GM12801 (cell line): ENCODE data around the gene HSPA9.

Source experiments
- TF ChIP-seq, protein P1 (sequence below): IDR thresholded peaks from one replicate; pipeline ENCODE4 v1.5.1; 2011; ENCODE audit warnings: control low read depth; ENCODE audit not compliant: insufficient read length; ENCODE audit errors: extremely low read depth

The HSPA9 gene

DNA sequence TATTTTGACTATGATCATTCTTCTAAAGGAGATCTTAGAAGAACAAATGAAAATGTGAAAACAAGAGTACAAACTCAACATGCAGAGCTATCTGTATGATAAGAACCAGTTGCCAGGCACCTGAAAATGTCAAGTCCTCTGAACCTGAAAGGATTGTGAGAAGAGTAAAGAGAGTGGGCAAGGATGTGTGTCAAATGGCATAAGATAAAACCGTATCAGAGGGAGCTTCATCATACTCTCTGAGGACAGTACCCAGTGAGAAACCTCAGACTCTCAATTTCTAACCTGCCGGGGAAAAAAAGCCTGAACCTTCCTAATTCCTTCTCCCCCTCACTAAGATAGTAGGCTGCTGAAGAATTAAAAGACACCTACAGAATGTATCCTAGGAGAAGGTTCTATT, 39.0 kb downstream of the HSPA9 start:
- TF ChIP-seq, protein P1, sequence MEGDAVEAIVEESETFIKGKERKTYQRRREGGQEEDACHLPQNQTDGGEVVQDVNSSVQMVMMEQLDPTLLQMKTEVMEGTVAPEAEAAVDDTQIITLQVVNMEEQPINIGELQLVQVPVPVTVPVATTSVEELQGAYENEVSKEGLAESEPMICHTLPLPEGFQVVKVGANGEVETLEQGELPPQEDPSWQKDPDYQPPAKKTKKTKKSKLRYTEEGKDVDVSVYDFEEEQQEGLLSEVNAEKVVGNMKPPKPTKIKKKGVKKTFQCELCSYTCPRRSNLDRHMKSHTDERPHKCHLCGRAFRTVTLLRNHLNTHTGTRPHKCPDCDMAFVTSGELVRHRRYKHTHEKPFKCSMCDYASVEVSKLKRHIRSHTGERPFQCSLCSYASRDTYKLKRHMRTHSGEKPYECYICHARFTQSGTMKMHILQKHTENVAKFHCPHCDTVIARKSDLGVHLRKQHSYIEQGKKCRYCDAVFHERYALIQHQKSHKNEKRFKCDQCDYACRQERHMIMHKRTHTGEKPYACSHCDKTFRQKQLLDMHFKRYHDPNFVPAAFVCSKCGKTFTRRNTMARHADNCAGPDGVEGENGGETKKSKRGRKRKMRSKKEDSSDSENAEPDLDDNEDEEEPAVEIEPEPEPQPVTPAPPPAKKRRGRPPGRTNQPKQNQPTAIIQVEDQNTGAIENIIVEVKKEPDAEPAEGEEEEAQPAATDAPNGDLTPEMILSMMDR, result no peak

DNA sequence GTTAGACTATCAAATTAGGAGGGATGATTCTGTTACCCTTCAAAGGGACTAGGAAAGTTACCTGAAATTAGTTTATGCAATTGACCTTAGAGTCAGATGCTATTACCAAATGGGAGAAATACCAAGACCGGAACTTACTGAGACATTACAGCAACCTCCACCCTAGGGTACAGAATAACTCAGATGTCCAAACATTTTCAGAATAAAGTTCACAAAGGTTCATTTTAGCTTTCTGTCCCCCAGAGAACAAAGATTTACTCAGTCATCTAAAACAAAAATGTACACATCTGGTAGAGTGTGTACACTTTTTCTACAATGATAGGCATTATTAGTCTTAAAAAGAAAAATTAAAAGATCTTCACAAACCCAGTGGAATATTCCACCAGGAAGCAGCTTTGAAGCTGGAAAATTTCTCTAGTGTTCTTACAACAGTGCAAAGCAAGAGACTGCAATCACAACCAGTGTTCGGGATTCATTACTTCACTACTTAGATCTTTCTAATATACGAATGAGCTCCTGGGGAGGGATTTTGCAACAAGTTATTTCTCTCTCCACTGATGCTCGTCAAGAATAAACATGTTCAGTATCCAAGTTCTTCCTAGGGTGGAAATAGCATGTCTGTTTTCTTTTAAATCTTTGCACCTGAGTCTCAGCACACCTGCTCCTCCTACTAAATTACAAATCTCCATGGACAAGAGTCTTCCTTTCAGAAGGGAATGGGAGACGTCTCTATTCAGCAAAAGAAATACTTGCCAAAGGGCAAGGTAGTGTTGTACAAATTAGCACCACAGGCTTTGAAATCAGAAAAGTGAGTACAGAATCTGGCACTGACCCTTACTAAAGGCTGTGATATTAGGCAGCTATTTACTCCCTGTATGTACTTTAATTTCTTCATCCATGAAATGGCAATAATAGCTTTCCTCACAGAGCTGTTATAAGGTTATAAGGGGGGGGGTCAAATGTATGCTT, 40.9 kb downstream of the HSPA9 start:
- TF ChIP-seq, protein P1, result no peak

DNA sequence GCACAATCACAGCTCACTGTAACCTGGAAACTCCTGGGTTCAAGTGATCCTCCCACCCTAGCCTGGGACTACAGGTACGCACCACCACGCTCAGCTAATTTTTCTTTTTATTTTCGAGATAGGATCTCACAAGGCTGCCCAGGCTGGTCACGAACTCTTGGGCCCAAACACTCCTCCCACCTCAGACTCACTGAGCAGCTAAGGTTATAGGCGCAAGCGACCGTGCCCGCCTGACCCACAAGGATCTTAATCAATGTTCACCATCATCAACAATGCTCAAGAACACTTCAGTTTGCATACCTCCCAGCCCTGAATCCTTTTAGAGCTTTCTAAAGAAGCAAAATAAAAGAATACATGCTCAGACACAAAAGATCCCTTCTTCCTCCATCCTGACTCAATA, 45.4 kb downstream of the HSPA9 start:
- TF ChIP-seq, protein P1, result no peak

DNA sequence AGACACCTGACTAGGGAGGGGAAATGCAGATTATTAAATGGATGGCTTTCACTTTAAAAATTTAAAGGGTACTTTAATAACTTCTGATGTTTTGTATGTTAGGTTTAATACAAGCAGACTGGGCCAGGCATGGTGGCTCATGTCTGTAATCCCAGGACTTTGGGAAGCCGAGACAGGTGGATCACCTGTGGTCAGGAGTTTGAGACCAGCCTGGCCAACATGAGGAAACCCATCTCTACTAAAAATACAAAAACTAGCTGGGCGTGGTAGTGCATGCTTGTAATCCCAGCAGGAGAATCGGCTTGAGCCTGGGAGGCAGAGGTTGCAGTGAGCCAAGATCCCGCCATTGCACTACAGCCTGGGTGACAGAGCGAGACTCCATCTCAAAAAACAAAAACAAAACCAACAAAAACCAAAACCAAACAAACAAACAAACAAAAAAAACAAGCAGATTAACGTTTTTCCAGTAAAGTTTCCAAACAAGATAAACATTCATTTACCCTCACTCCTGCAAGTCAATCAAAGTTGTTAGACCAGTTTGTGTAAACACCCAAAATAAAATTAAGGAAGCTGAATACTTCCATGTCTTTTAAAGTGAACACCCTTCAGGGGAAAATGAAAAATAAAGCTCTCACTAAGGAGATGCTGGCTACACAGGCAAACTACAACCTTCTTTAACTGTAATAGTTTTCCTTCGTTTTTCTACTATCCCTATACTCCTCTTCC, 46.3 kb downstream of the HSPA9 start:
- TF ChIP-seq, protein P1, result no peak

DNA sequence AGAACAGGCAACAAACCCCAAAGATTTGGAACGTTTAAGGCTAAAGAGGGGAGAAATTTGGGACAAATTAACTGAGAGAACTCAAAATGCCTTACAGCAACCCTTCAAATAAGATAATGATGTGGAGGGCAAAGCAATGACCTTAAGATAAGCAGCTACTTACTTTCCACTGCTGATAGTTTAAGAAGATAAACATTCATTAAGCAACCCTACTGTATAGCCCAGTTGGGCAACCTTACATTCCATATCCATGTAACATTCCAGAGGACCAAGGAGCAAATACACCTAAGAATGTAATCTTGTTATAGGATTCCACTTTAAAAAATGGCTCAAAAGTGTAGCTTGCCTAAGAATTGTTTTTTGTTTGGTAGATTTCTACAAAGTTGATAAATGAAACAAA, 47.0 kb downstream of the HSPA9 start:
- TF ChIP-seq, protein P1, result no peak

DNA sequence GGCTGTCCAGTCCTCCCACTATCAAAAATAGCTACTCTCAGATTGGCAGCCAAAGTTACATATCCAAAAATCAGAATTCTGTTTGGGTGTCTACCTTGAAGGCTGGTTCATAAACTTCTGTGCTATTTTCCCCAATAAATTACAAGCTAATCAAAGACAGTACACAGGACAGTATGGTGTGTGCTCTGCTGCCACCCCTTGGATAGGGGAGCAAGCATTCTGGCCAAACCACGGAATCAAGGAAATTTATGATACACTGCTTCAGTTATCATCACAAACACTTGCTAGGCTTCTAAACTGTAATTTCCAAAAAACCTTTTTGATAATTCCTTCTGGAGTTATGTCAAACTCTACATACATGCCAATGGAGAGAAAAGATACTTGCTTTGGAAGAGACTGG, 48.0 kb downstream of the HSPA9 start:
- TF ChIP-seq, protein P1, result no peak

DNA sequence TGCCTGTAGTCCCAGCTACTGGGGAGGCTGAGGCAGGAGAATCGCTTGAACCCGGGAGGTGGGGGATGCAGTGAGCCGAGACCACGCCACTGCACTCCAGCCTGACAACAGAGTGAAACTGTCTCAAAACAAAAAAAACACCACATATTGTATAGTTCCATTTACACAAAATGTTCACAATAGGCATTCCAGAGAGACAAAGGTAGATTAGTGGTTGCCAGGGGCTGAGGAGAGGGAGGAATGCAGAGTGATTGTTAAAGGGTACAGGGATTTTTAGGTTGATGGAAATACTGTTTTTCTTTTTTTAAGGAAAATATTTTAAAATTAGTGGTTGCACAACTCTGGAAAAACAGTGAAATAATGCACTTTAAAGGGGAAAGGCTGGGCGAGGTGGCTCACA, 51.8 kb downstream of the HSPA9 start:
- TF ChIP-seq, protein P1, result no peak
